OCI-LY7 (cell line): Measurements from ENCODE around the gene IGFBP3. TPM values are rescaled to one million over a fixed set of nuclear protein-coding genes. Genes with fewer than 3 reads are reported as not detected.

Experiments
- BruUV-seq: library from RNA; stranded (reverse); fragments of 400-500 nt; replicated peaks from 2 replicates; lab custom pipeline; 2021; lab: Mats Ljungman, UMichigan
- CTCF ChIA-PET: fragments of 300-600 bp; sonication (Branson Sonifier 250); formaldehyde crosslinking; loops from one replicate; lab custom pipeline; 2022; ENCODE audit warnings: antibody characterized with exemption; ENCODE audit not compliant: unreplicated experiment; lab: Charles Lee
- POLR2A ChIA-PET: fragments of 300-600 bp; sonication (Branson Sonifier 250); formaldehyde crosslinking; loops from one replicate; lab custom pipeline; 2022; ENCODE audit warnings: antibody characterized with exemption; lab: Charles Lee
- DNase-seq: peaks from one replicate; pipeline ENCODE4 v3.0.0-alpha.2; 2015; ENCODE audit warnings: low spot score
- H2AFZ ChIP-seq: fragments of 200-600 bp; sonication (generic), shearing (Covaris generic); 2 replicates; pipeline ENCODE4 v1.6.1; 2014; ENCODE audit warnings: mild to moderate bottlenecking, antibody characterized with exemption, low read length, moderate library complexity
- H3K27ac ChIP-seq: fragments of 200-600 bp; sonication (generic); 2 replicates; pipeline ENCODE4 v1.5.1; 2014; ENCODE audit warnings: mixed run types, low read depth, mild to moderate bottlenecking, moderate library complexity, low read length, inconsistent platforms; ENCODE audit not compliant: poor library complexity, severe bottlenecking
- H3K36me3 ChIP-seq: fragments of 200-600 bp; sonication (generic); 2 replicates; pipeline ENCODE4 v1.6.1; 2014; ENCODE audit warnings: mild to moderate bottlenecking, antibody characterized with exemption, low read length, moderate library complexity, mixed read lengths; ENCODE audit not compliant: insufficient read depth
- H3K4me1 ChIP-seq: fragments of 200-600 bp; sonication (generic); 2 replicates; pipeline ENCODE4 v1.5.1; 2014; ENCODE audit warnings: mild to moderate bottlenecking, low read length; ENCODE audit not compliant: insufficient read depth, poor library complexity, severe bottlenecking
- H3K4me2 ChIP-seq: fragments of 200-600 bp; sonication (generic); 2 replicates; pipeline ENCODE4 v1.6.1; 2014; ENCODE audit warnings: mild to moderate bottlenecking, low read length
- H3K4me3 ChIP-seq: fragments of 200-600 bp; sonication (generic); 2 replicates; pipeline ENCODE4 v1.5.1; 2014; ENCODE audit warnings: mild to moderate bottlenecking, low read depth, low read length; ENCODE audit not compliant: poor library complexity, severe bottlenecking
- H3K79me2 ChIP-seq: fragments of 200-600 bp; sonication (generic); 2 replicates; pipeline ENCODE4 v1.6.1; 2016; ENCODE audit warnings: low read depth, mild to moderate bottlenecking, low read length, moderate library complexity, mixed read lengths; ENCODE audit not compliant: insufficient read depth
- H3K9me2 ChIP-seq: fragments of 200-600 bp; sonication (generic); 2 replicates; pipeline ENCODE4 v1.6.1; 2016; ENCODE audit warnings: mild to moderate bottlenecking, low read length, mixed read lengths; ENCODE audit not compliant: insufficient read depth
- H3K9me3 ChIP-seq: fragments of 200-600 bp; sonication (generic); 2 replicates; pipeline ENCODE4 v1.6.1; 2014; ENCODE audit warnings: mild to moderate bottlenecking, mixed run types, low read length, mixed read lengths
- H4K20me1 ChIP-seq: fragments of 200-600 bp; sonication (generic); 2 replicates; pipeline ENCODE4 v1.6.1; 2014; ENCODE audit warnings: mild to moderate bottlenecking, antibody characterized with exemption, low read length, moderate library complexity, mixed read lengths; ENCODE audit not compliant: insufficient read depth
- CTCF ChIP-seq: fragments of 200-600 bp; sonication (generic); conservative IDR thresholded peaks from 2 replicates; pipeline ENCODE4 v1.5.1; 2014; ENCODE audit warnings: mild to moderate bottlenecking, antibody characterized with exemption, low read length, moderate library complexity, mixed read lengths
- EZH2phosphoT487 ChIP-seq: fragments of 200-600 bp; sonication (generic); IDR thresholded peaks from 2 replicates; pipeline ENCODE4 v1.6.1; 2018; ENCODE audit warnings: low read depth, borderline replicate concordance, mild to moderate bottlenecking, mixed run types, antibody characterized with exemption, low read length, moderate library complexity, mixed read lengths
- intact Hi-C: fragments of 100-400 bp; cut with micrococcal nuclease; formaldehyde crosslinking; loops from one replicate; pipeline ENCODE4 v1.10.0; 2022; ENCODE audit not compliant: unreplicated experiment
- total RNA-seq, 2 experiments: library from RNA; depleted of rRNA in 1 of 2; stranded (reverse); fragments of >200 nt in 1 of 2; shearing (Covaris generic) in 1 of 2; gene quantifications; 2 replicates each; pipeline ENCODE4 v1.2.3, GENCODE V29; 2014 to 2022

The IGFBP3 gene
- total RNA-seq, 2 experiments from 2014 or later = not detected

- Histone ChIP-seq H3K9me3 (no peaks in the 10 kb centered on the region), H3K36me3 (no peaks in the 10 kb centered on the region), H3K4me3 (no peak overlapping the region), H3K4me2 (no peak overlapping the region), H2AFZ (no peak overlapping the region), H3K4me1 (peaks cover 4% of the 10 kb centered on the region), H3K27ac (no peak overlapping the region), H3K79me2 (no peaks in the 10 kb centered on the region), H3K9me2 (no peaks in the 10 kb centered on the region), H4K20me1 (no peaks in the 10 kb centered on the region)
- ChIA-PET POLR2A (no interaction called here), CTCF (no interaction called here)
- BruUV-seq = no TSS peak
- TF ChIP-seq EZH2phosphoT487 = no peak
- peak; percentile 69 for TF ChIP-seq CTCF
- intact Hi-C loops = loop anchor here (2.0 to 10.0 kb wide), 3 partner anchors 433 to 1313 kb away; no protein-coding TSS in a partner anchor
- DNase-seq = peak; percentile 4
Observed at GRCh38 chr7:45921699-45922519, 837 bp upstream of the IGFBP3 start.

GRCh38 chr7:45921381-45921698 is 268 bp upstream of the IGFBP3 start:
- CTCF ChIA-PET = no interaction called here
- no peak overlapping the region for H3K27ac ChIP-seq
- H3K4me2 ChIP-seq = no peak overlapping the region
- no peaks in the 10 kb centered on the region for H3K9me2 ChIP-seq
- POLR2A ChIA-PET = no interaction called here
- no TSS peak for BruUV-seq
- no peaks in the 10 kb centered on the region for H4K20me1 ChIP-seq
- no peaks in the 10 kb centered on the region for H3K36me3 ChIP-seq
- intact Hi-C loops = loop anchor here (10.0 kb wide), 2 partner anchors 433 to 1313 kb away; no protein-coding TSS in a partner anchor
- H3K9me3 ChIP-seq = no peaks in the 10 kb centered on the region
- DNase-seq = no peak
- H3K4me3 ChIP-seq = no peak overlapping the region
- H3K4me1 ChIP-seq = peaks cover 4% of the 10 kb centered on the region
- no peaks in the 10 kb centered on the region for H3K79me2 ChIP-seq
- no peak for TF ChIP-seq EZH2phosphoT487
- TF ChIP-seq CTCF = no peak
- H2AFZ ChIP-seq = no peak overlapping the region

- no peaks in the 10 kb centered on the region for H3K9me2 ChIP-seq
- H3K9me3 ChIP-seq = no peaks in the 10 kb centered on the region
- TF ChIP-seq EZH2phosphoT487 (no peak), CTCF (no peak)
- no peaks in the 10 kb centered on the region for H4K20me1 ChIP-seq
- H3K4me3 ChIP-seq = no peak overlapping the region
- DNase-seq = no peak
- H3K79me2 ChIP-seq = no peaks in the 10 kb centered on the region
- intact Hi-C loops = loop anchor here (10.0 kb wide), 3 partner anchors 435 to 1335 kb away; no protein-coding TSS in a partner anchor
- CTCF ChIA-PET = no interaction called here
- no peak overlapping the region for H3K4me2 ChIP-seq
- POLR2A ChIA-PET = no interaction called here
- H3K27ac ChIP-seq = no peak overlapping the region
- no TSS peak for BruUV-seq
- peaks cover 4% of the 10 kb centered on the region for H3K4me1 ChIP-seq
- no peaks in the 10 kb centered on the region for H3K36me3 ChIP-seq
- H2AFZ ChIP-seq = no peak overlapping the region
Observed at GRCh38 chr7:45919993-45920459, 1.0 kb downstream of the IGFBP3 start.
